Measurements from ENCODE around the gene CDC16. TPM values are rescaled to one million over a fixed set of nuclear protein-coding genes. Genes with fewer than 3 reads are reported as not detected.

CDC16 gene
- total and polyA plus RNA-seq, 2 of the 13 experiments (the other 11 are each of a cell fraction or from before 2014, with no cell fraction given) = 24.2 to 60.9 TPM

DNA sequence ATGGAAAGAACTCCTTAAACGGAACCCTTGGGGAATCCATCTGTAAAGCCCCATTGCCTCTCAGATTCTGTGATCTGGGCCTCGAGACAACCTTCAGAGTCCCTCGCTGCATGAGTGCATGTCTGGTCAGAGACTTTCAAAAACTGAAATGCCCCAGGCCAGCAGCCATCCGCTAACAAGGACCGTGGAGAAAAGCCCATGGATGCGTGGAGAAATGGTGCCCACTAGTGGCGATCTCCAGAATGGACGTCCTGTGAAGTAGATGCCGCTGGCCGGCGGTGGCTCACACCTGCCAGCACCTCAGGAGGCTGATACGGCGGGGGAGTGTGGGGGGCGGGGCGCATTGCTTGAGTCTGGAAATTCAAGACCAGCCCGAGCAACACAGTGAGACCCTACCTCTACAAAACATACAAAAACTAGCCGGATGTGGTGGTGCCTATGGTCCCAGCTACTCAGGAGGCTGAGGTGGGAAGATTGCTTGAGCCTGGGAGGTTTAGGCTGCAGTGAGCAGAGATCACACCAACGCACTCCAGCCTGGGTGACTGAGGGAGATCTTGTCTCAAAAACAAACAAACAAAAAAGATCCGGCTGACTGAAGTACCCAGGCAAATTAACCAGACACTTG is 7.9 kb upstream of the CDC16 start (continued):
- TF ChIP-seq, protein P1, sequence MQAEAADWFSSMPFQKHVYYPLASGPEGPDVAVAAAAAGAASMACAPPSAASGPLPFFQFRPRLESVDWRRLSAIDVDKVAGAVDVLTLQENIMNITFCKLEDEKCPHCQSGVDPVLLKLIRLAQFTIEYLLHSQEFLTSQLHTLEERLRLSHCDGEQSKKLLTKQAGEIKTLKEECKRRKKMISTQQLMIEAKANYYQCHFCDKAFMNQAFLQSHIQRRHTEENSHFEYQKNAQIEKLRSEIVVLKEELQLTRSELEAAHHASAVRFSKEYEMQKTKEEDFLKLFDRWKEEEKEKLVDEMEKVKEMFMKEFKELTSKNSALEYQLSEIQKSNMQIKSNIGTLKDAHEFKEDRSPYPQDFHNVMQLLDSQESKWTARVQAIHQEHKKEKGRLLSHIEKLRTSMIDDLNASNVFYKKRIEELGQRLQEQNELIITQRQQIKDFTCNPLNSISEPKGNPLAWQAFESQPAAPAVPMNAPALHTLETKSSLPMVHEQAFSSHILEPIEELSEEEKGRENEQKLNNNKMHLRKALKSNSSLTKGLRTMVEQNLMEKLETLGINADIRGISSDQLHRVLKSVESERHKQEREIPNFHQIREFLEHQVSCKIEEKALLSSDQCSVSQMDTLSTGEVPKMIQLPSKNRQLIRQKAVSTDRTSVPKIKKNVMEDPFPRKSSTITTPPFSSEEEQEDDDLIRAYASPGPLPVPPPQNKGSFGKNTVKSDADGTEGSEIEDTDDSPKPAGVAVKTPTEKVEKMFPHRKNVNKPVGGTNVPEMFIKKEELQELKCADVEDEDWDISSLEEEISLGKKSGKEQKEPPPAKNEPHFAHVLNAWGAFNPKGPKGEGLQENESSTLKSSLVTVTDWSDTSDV (CRISPR knock-in tag; IDR thresholded peaks at IDR 0.05) = no peak
- TF ChIP-seq ZNF160 (CRISPR knock-in tag; IDR thresholded peaks at IDR 0.05) = no peak
- TF ChIP-seq TARDBP (CRISPR knock-in tag; IDR thresholded peaks at IDR 0.05) = no peak
- TF ChIP-seq CTCF (CRISPR knock-in tag; IDR thresholded peaks at IDR 0.05) = peak; percentile 96
- 0 out of 2 replicates have a peak, but pooled peaks have one; percentile 26 for TF ChIP-seq ZNF235 (CRISPR knock-in tag; IDR thresholded peaks at IDR 0.05; ENCODE audit: borderline replicate concordance)
- TF ChIP-seq HIVEP1 (CRISPR knock-in tag; IDR thresholded peaks at IDR 0.05) = 0 out of 2 replicates have a peak, but pooled peaks have one; percentile 20

DNA sequence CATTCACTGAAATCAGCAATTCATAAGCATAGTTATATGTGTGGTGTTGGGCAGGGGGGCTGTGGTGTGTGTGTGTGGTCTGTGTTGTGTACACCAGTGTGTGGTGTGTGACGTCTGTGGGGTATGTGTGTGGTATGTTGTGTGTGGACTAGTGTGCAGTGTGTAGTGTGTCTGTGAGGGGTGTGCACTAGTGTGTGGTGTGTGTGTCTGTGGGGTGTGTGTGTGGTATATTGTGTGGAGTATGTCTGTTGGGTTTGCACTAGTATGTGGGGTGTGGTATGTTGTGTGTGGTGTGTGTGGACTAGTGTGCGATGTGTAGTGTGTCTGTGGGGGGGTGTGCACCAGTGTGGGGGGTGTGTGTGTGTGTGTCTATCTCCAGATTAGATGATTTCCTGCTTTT is 7.2 kb upstream of the CDC16 start:
- no peak overlapping the region for H3K4me2 ChIP-seq (ENCODE audit: low read depth, low read length)
- no TSS peak for BruUV-seq (replicated peaks)
- no peak for TF ChIP-seq CHD4 (IDR thresholded peaks at IDR 0.05; ENCODE audit: borderline replicate concordance, low read length)
- no peak for TF ChIP-seq ZNF879 (CRISPR knock-in tag; IDR thresholded peaks at IDR 0.05)
- no peak for TF ChIP-seq ZNF782 (CRISPR knock-in tag; IDR thresholded peaks at IDR 0.05; ENCODE audit: borderline replicate concordance)
- TF ChIP-seq, protein P2, sequence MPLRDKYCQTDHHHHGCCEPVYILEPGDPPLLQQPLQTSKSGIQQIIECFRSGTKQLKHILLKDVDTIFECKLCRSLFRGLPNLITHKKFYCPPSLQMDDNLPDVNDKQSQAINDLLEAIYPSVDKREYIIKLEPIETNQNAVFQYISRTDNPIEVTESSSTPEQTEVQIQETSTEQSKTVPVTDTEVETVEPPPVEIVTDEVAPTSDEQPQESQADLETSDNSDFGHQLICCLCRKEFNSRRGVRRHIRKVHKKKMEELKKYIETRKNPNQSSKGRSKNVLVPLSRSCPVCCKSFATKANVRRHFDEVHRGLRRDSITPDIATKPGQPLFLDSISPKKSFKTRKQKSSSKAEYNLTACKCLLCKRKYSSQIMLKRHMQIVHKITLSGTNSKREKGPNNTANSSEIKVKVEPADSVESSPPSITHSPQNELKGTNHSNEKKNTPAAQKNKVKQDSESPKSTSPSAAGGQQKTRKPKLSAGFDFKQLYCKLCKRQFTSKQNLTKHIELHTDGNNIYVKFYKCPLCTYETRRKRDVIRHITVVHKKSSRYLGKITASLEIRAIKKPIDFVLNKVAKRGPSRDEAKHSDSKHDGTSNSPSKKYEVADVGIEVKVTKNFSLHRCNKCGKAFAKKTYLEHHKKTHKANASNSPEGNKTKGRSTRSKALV (CRISPR knock-in tag; IDR thresholded peaks at IDR 0.05) = no peak
- no peak for TF ChIP-seq ARNT2 (CRISPR knock-in tag; IDR thresholded peaks at IDR 0.05; ENCODE audit: low read depth)
- TF ChIP-seq ARNT (IDR thresholded peaks at IDR 0.05) = no peak
- TF ChIP-seq PRMT3 (CRISPR knock-in tag; IDR thresholded peaks at IDR 0.05; ENCODE audit: borderline replicate concordance, low read depth) = no peak
- no peak for TF ChIP-seq ZBTB43 (CRISPR knock-in tag; conservative IDR thresholded peaks at IDR 0.05)
- no peak for TF ChIP-seq ZNF619 (CRISPR knock-in tag; IDR thresholded peaks at IDR 0.05)
- no peak for TF ChIP-seq ZNF672 (CRISPR knock-in tag; IDR thresholded peaks at IDR 0.05)

More for the DNA sequence above, 7.2 kb upstream of the CDC16 start:
- in situ Hi-C loops (cut with HindIII; ENCODE audit: extremely low pct_ligation_motif_present, low pct_unique_long_range_greater_than_20kb) = loop anchor here (5.0 kb wide), 1 partner anchor 85 kb away; no protein-coding TSS in a partner anchor
- no peak overlapping the region for H3K4me3 ChIP-seq (replicated peaks in 1 of 3; ENCODE audit: insufficient read depth in 1 of 3, low read depth in 2 of 3, low read length in 3 of 3)
- no peaks in the 10 kb centered on the region for H3K36me3 ChIP-seq (replicated peaks in 1 of 2; ENCODE audit: control insufficient read depth in 1 of 2, insufficient read depth in 2 of 2, low read length in 2 of 2)
- no peaks in the 10 kb centered on the region for H3K4me1 ChIP-seq (ENCODE audit: insufficient read depth, low read length)
- H3K27me3 ChIP-seq (ENCODE audit: control insufficient read depth in 1 of 2, insufficient read depth in 2 of 2, low read length in 2 of 2) = peaks cover 6 to 52% of the 10 kb centered on the region in 2 experiments
- WGBS (ENCODE audit: low lambda C conversion rate) = 13% methylated on average over 2 of the region's 2 CpGs
- H3K27ac ChIP-seq (ENCODE audit: extremely low read length, insufficient read depth, low read length) = no peak overlapping the region
- no peaks in the 10 kb centered on the region for H3K79me2 ChIP-seq (ENCODE audit: insufficient read depth, low read length)
- no peak for DNase-seq (ENCODE audit: low spot score)
- no peaks in the 10 kb centered on the region for H3K9me3 ChIP-seq (ENCODE audit: low read length)
- ATAC-seq = no peak
- no peaks in the 10 kb centered on the region for H4K20me1 ChIP-seq (ENCODE audit: insufficient read depth, low read length)
- intact Hi-C loops (cut with micrococcal nuclease; ENCODE audit: unreplicated experiment) = no loop called here
- no peak overlapping the region for H2AFZ ChIP-seq (ENCODE audit: low read length)
- ChIA-PET POLR2A (no interaction called here), CTCF (ENCODE audit: low intra/inter-chr PET ratio, low total read pairs) (interaction anchor here (0.9 to 1.9 kb wide), 3 partner anchors 84 to 277 kb away, joined by 3 to 12 read pairs (median 11); no protein-coding TSS in a partner anchor)
- no peak for FAIRE-seq
- H3K9ac ChIP-seq (ENCODE audit: insufficient read depth, low read depth, low read length) = no peak overlapping the region
